Lung microvascular endothelial cell (primary cell): Measurements from ENCODE around the gene DPM3. TPM values are rescaled to one million over a fixed set of nuclear protein-coding genes. Genes with fewer than 3 reads are reported as not detected.
"Not testable (repeated sequence)": the region's sequence is repeated elsewhere in the genome, so short reads cannot be mapped to it uniquely, and the experiment has no call there.

Experiments used
- DNase-seq, 2 donors: peaks; one replicate each; pipeline versions ENCODE4 v3.0.0 to v3.0.0-alpha.2; 2010; ENCODE audit warnings: low read depth in 2 of 2
- total RNA-seq: library from RNA; depleted of rRNA; stranded (reverse); fragments of >200 nt; gene quantifications from 2 replicates; pipeline ENCODE4 v1.2.1, GENCODE V29; 2014

Gene DPM3
- total RNA-seq, 1 donor from 2014 or later = 34.9 TPM

- DNase-seq = peak; percentile 29 to 91
Measured at GRCh38 chr1:155125946-155126555, 14.3 kb downstream of the DPM3 start.

GRCh38 chr1:155125511-155125945 is 14.8 kb downstream of the DPM3 start:
- DNase-seq = no peak

GRCh38 chr1:155124503-155125463 is 15.5 kb downstream of the DPM3 start:
- DNase-seq = peak; percentile 50 to 89

- peak; percentile 75 to 90 for DNase-seq
Measured at GRCh38 chr1:155123801-155124200, 16.5 kb downstream of the DPM3 start.

- DNase-seq = no peak
Measured at GRCh38 chr1:155122308-155122707, 18.0 kb downstream of the DPM3 start.

GRCh38 chr1:155121249-155121648 is 19.1 kb downstream of the DPM3 start:
- DNase-seq = no peak

GRCh38 chr1:155120253-155120652 is 20.1 kb downstream of the DPM3 start:
- DNase-seq = no peak

GRCh38 chr1:155118090-155118489 is 22.2 kb downstream of the DPM3 start:
- DNase-seq = not testable (repeated sequence)

- DNase-seq = no peak
Measured at GRCh38 chr1:155117610-155118009, 22.7 kb downstream of the DPM3 start.

GRCh38 chr1:155116113-155116764 is 24.1 kb downstream of the DPM3 start:
- DNase-seq = no peak

GRCh38 chr1:155113450-155113980 is 26.8 kb downstream of the DPM3 start:
- DNase-seq = no peak

GRCh38 chr1:155110826-155111225 is 29.5 kb downstream of the DPM3 start:
- DNase-seq = no peak

GRCh38 chr1:155110381-155110780 is 29.9 kb downstream of the DPM3 start:
- DNase-seq = no peak

- DNase-seq = no peak
Measured at GRCh38 chr1:155108296-155108695, 32.0 kb downstream of the DPM3 start.

- DNase-seq = no peak
Measured at GRCh38 chr1:155107309-155108264, 32.7 kb downstream of the DPM3 start.

GRCh38 chr1:155106862-155107261 is 33.5 kb downstream of the DPM3 start:
- no peak for DNase-seq

- DNase-seq = peak; percentile 17 to 88
Measured at GRCh38 chr1:155105604-155106011, 34.7 kb downstream of the DPM3 start.

GRCh38 chr1:155104605-155105534 is 35.5 kb downstream of the DPM3 start:
- DNase-seq = no peak

- DNase-seq = no peak
Measured at GRCh38 chr1:155103325-155103724, 37.0 kb downstream of the DPM3 start.

- DNase-seq = no peak
Measured at GRCh38 chr1:155099331-155099730, 41.0 kb downstream of the DPM3 start.
